ENCODE data around the gene MCOLN1. TPM values are rescaled to one million over a fixed set of nuclear protein-coding genes. Genes with fewer than 3 reads are reported as not detected.
A peak's percentile ranks its signal among the peaks of the same experiment; 100 is the strongest.

Gene MCOLN1
- total and polyA plus RNA-seq, 9 of the 15 experiments (the other 6 are each of a cell fraction or from before 2014, with no cell fraction given), result 0.25 to 15.4 (median 7.1) TPM

DNA sequence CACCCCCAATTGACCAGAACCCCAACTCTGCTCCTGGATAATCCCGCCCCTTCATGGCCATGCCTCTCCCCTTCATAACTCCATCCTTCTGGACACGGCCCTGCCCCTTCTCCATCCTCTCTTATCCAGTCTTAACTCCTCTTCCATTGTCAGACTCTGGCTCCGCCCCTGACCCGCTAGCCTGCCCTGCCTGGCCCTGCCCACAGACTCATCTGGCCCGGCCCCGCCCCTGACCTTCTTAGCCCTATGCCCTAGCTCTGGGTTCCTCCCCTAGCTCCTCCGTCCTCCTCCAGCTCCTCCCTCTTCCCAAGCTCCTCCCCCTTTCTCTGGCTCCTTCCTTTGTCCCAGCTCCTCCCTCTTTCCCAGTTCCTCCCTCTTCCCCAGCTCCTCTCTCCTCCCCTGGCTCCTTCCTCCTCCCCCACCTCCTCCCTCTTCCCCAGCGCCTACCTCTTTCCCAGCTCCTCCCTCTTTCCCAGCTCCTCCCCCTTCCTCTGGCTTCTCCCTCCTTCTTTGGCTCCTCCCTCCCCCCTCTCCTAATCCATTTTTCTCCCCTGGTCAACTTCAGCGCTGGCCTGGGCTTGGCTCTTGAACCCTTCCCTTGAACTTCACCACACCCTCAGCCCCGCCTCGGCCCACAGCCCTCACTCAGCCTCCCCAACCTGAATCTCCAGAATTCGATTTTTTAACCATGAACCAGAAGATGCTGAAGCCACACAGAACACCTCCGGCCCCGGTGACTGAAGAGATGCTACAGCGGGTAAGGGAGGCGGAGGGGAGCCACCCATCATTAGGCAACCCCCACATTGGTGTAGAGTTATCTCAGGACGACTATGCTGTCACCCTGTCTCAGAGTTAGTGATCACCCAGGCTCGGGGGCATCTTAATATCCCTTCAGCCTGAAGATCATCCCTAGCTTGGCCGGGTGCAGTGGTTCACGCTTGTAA, 15.8 kb upstream of the MCOLN1 start (continued):
- peak; percentile 4; the same call in 1 of the 2 replicates for TF ChIP-seq VEZF1 (CRISPR knock-in tag; IDR thresholded peaks at IDR 0.05)
- no peak for TF ChIP-seq NELFE (IDR thresholded peaks at IDR 0.05; ENCODE audit: insufficient read depth, insufficient read length)
- TF ChIP-seq, protein P1, sequence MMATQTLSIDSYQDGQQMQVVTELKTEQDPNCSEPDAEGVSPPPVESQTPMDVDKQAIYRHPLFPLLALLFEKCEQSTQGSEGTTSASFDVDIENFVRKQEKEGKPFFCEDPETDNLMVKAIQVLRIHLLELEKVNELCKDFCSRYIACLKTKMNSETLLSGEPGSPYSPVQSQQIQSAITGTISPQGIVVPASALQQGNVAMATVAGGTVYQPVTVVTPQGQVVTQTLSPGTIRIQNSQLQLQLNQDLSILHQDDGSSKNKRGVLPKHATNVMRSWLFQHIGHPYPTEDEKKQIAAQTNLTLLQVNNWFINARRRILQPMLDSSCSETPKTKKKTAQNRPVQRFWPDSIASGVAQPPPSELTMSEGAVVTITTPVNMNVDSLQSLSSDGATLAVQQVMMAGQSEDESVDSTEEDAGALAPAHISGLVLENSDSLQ (IDR thresholded peaks at IDR 0.05), result peak; percentile 91
- TF ChIP-seq POU5F1 (IDR thresholded peaks at IDR 0.05; ENCODE audit: borderline replicate concordance, low read depth, low read length, partially characterized antibody), result no peak
- no peak for TF ChIP-seq NR2C2 (CRISPR knock-in tag; IDR thresholded peaks at IDR 0.05)
- no peak; the same call in 1 of the 2 replicates for TF ChIP-seq NR2C2 (tag; IDR thresholded peaks at IDR 0.05)
- no peak for TF ChIP-seq COPS2 (conservative IDR thresholded peaks at IDR 0.05)
- no peak for TF ChIP-seq POLR2H (tag; IDR thresholded peaks at IDR 0.05; ENCODE audit: low read depth)
- TF ChIP-seq ZNF263 (CRISPR knock-in tag; IDR thresholded peaks at IDR 0.05; ENCODE audit: borderline replicate concordance), result peak; percentile 100
- no peak for TF ChIP-seq GABPB1 (CRISPR knock-in tag; IDR thresholded peaks at IDR 0.05)
- peak; percentile 13 for TF ChIP-seq RBBP5 (IDR thresholded peaks at IDR 0.05; ENCODE audit: borderline replicate concordance, insufficient read depth, low read length, poor library complexity, severe bottlenecking)
- TF ChIP-seq, protein P2, sequence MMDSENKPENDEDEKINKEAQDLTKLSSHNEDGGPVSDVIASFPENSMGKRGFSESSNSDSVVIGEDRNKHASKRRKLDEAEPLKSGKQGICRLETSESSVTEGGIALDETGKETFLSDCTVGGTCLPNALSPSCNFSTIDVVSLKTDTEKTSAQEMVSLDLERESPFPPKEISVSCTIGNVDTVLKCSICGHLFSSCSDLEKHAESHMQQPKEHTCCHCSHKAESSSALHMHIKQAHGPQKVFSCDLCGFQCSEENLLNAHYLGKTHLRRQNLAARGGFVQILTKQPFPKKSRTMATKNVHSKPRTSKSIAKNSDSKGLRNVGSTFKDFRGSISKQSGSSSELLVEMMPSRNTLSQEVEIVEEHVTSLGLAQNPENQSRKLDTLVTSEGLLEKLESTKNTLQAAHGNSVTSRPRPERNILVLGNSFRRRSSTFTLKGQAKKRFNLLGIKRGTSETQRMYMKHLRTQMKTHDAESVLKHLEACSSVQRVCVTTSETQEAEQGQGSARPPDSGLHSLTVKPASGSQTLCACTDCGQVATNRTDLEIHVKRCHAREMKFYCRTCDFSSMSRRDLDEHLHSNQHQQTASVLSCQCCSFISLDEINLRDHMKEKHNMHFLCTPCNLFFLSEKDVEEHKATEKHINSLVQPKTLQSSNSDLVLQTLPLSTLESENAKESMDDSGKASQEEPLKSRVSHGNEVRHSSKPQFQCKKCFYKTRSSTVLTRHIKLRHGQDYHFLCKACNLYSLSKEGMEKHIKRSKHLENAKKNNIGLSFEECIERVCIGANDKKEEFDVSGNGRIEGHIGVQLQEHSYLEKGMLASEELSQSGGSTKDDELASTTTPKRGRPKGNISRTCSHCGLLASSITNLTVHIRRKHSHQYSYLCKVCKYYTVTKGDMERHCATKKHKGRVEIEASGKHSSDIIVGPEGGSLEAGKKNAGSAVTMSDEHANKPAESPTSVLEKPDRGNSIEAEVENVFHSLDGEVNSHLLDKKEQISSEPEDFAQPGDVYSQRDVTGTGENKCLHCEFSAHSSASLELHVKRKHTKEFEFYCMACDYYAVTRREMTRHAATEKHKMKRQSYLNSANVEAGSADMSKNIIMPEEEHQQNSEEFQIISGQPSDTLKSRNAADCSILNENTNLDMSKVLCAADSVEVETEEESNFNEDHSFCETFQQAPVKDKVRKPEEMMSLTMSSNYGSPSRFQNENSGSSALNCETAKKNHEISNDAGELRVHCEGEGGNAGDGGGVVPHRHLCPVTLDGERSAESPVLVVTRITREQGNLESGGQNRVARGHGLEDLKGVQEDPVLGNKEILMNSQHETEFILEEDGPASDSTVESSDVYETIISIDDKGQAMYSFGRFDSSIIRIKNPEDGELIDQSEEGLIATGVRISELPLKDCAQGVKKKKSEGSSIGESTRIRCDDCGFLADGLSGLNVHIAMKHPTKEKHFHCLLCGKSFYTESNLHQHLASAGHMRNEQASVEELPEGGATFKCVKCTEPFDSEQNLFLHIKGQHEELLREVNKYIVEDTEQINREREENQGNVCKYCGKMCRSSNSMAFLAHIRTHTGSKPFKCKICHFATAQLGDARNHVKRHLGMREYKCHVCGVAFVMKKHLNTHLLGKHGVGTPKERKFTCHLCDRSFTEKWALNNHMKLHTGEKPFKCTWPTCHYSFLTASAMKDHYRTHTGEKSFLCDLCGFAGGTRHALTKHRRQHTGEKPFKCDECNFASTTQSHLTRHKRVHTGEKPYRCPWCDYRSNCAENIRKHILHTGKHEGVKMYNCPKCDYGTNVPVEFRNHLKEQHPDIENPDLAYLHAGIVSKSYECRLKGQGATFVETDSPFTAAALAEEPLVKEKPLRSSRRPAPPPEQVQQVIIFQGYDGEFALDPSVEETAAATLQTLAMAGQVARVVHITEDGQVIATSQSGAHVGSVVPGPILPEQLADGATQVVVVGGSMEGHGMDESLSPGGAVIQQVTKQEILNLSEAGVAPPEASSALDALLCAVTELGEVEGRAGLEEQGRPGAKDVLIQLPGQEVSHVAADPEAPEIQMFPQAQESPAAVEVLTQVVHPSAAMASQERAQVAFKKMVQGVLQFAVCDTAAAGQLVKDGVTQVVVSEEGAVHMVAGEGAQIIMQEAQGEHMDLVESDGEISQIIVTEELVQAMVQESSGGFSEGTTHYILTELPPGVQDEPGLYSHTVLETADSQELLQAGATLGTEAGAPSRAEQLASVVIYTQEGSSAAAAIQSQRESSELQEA (IDR thresholded peaks at IDR 0.05; ENCODE audit: low read depth), result no peak
- TF ChIP-seq MECOM (CRISPR knock-in tag; IDR thresholded peaks at IDR 0.05), result no peak
- no peak for TF ChIP-seq GATAD2B (IDR thresholded peaks at IDR 0.05; ENCODE audit: borderline replicate concordance)
- no peak for TF ChIP-seq PML (IDR thresholded peaks at IDR 0.05; ENCODE audit: low read length)
- no peak for TF ChIP-seq SUPT5H (IDR thresholded peaks at IDR 0.05)

Measured in K562 (cell line).